Measurements from ENCODE around the gene GRIP2. TPM values are rescaled to one million over a fixed set of nuclear protein-coding genes. Genes with fewer than 3 reads are reported as not detected.

The GRIP2 gene
- total RNA-seq, 1 donor from 2014 or later, result 37.0 TPM

DNA sequence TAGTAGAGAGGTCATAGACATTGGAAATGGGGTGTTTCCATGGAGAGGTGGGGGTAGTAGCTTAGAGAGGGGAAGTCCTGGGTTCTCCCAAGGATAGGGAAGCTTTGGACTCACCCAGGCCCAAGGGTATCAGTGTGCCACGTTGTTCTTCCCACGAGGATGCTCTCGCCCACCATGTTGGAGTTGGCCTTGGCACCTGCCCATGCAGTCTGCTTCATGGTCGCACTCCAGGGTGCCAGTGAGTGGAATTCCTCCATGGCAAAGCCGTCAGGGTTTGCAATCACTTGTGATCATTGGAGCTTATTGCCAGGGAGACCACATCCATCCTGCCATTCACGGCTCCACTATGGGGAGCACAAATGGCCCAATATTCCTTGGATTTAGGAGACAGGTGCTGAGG lies 60.6 kb downstream of the GRIP2 start:
- DNase-seq (peak; percentile 20), ATAC-seq (no peak)
- intact Hi-C loops (cut with micrococcal nuclease), result no loop called here

DNA sequence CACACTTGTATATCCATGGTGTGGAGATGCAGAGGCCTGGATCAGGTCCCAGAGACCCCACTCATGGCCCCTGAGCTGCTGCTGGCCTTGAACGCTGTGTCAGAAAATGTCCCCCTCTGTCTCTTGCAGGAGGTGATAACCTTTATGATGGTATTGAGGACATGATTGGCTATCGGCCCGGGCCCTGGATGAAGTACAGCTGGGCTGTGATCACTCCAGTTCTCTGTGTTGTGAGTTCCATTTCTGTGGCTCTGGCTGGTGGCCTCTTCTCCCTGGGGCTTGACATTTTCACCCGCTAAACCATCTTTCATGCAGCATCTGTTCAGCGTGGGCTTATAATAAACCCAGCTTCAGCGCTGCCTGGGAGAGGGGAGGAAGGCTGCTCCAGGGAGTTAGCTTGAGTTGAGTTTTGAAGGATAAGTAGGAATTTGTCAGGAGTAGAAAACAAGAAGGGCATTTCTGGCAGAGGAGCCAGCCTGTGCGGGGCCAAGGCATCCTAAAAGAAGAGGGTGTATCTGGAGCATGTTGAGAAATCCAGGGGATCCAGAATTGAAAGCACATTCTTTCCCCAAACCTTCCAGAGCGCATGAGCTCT lies 61.1 kb downstream of the GRIP2 start:
- ATAC-seq (no peak), DNase-seq (peak; percentile 17)

GRCh38 chr3:14477311-14477935 lies 62.7 kb downstream of the GRIP2 start:
- intact Hi-C loops (cut with micrococcal nuclease), result no loop called here
- DNase-seq (peak; percentile 15), ATAC-seq (no peak)

More for the DNA sequence above, 61.1 kb downstream of the GRIP2 start:
- intact Hi-C loops (cut with micrococcal nuclease), result no loop called here

- intact Hi-C loops (cut with micrococcal nuclease), result no loop called here
- ATAC-seq (no peak), DNase-seq (no peak)
Measured at GRCh38 chr3:14476583-14477265, 63.4 kb downstream of the GRIP2 start.

- intact Hi-C loops (cut with micrococcal nuclease), result no loop called here
- ATAC-seq (no peak), DNase-seq (no peak)
Measured at GRCh38 chr3:14475621-14476020, 64.5 kb downstream of the GRIP2 start.

GRCh38 chr3:14474363-14475081 lies 65.6 kb downstream of the GRIP2 start:
- no peak for ATAC-seq
- no peak for DNase-seq
- intact Hi-C loops (cut with micrococcal nuclease), result no loop called here

DNA sequence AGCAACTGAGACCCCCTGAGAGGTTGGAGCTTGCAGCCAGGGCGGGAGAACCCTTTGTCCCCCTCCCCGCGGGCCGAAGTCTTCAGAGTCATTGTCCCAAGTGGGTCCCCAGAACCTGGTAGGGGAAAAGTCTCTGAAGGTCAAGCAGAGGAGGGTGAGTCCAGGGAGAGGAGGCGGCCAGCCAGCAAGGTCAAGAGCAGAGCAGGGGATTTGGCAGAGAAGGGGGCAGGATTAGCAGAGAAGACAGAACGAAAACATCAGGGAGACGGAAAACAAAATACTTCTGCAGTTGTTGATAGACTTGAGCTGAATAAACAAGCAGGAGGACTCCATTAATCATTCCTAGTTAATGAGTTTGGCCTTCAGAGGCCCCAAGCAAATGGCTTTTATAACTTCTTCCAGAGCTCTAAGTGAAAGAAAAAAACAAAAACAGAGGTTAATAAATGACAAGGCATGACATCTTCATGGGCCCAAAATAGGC lies 66.7 kb downstream of the GRIP2 start:
- intact Hi-C loops (cut with micrococcal nuclease), result no loop called here
- ATAC-seq (no peak), DNase-seq (no peak)

DNA sequence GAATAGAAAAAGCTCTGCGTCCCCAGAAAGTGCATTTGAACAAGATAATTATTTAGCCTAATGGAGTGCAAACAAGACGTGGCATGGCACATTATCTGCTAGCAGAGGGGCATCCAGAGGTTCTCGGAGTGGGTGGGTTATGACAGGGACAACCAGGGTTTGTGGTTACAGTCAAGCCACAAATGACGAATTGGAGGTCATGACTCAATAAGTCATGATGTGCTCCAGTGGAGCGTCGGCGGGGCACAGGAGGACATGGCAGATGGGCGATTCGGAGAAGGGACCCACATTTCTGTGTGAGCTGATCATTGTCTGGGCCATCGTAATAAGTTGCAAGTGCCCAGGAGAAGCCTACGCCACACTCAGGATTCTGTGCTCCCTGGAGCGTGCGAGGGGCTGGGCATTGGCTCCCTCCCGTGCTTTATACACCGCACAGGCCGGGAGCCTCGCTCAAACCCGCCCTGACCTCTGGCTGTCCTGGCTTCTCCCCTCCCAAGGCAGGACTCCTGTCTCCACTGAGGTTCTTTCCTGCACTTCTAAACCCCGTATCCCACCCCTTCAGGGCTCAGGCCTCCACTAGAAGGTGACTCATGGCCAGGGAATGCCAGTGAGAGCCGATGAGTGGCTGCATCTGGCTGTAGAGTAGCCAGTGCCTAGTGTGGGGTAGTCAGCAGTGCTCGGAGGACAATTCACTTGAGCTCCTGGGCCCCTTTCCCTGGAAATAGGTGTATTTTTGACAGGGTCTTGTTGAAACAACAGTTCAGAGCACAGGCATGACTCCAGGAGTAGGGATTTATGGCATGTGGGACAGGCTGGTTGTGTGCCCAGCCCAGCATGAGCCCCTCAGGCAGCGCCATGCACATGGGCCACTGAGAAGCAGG lies 67.4 kb downstream of the GRIP2 start:
- DNase-seq (no peak), ATAC-seq (peak; percentile 62)
- intact Hi-C loops (cut with micrococcal nuclease), result no loop called here

- ATAC-seq (peak; percentile 6), DNase-seq (no peak)
- intact Hi-C loops (cut with micrococcal nuclease), result no loop called here
Measured at GRCh38 chr3:14471690-14472089, 68.5 kb downstream of the GRIP2 start.

DNA sequence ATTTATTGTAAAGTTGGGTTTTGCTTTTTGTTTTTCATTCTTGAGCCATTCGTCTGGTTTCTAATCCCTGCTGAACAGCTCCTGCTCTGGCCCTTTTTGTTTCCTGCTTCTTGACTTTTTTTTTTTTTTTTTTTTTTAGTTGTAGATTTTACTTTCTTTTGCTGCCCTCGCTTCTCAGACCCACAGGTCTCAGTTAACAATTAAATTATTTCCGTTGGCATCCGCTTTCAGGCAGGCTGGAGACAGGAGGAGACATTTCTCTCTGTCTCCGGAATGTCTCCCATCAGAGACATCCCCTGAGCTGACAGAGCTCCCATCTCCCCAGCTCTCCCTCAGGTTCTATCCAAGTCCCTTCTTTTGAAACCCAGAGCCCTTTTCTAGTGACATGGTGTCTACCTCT lies 69.1 kb downstream of the GRIP2 start:
- intact Hi-C loops (cut with micrococcal nuclease), result no loop called here
- no peak for DNase-seq

GRCh38 chr3:14470461-14470860 lies 69.7 kb downstream of the GRIP2 start:
- ATAC-seq (no peak), DNase-seq (peak; percentile 7)
- intact Hi-C loops (cut with micrococcal nuclease), result no loop called here

More for the DNA sequence above, 69.1 kb downstream of the GRIP2 start:
- no peak for ATAC-seq

- ATAC-seq (no peak), DNase-seq (no peak)
- intact Hi-C loops (cut with micrococcal nuclease), result loop anchor here (5.0 kb wide), 2 partner anchors 206 to 266 kb away; no protein-coding TSS in a partner anchor
Measured at GRCh38 chr3:14468621-14468981, 71.5 kb downstream of the GRIP2 start.

DNA sequence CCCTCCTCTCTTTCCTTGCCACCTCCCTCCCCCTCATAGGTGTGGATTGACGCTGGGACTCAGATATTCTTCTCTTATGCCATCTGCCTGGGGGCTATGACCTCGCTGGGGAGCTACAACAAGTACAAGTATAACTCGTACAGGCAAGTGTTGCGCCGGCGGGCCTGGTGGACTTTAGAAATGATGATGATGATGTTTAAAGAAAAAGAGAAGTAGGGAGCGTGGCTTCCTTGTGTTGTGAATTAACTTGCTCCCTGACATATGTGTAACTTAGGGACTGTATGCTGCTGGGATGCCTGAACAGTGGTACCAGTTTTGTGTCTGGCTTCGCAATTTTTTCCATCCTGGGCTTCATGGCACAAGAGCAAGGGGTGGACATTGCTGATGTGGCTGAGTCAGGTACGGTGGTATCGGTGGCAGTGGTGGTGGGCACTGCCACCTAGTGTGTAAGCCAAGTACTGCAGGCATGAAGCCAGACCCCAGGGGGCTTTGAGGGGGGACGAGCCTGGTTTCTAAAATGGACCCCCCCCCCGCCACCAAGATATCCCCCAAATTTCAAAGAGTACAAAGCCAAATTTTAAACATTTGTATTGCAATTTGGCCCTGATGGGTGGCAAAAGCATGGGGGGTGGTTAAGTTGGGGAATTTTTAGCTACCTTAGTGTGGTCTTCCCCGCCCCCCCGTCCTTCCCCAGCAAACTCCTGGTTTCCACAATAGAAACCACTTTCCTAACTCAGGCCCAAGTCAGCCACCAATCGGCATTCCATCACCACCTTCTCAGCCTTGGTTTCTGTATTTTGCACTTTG lies 72.1 kb downstream of the GRIP2 start:
- intact Hi-C loops (cut with micrococcal nuclease), result loop anchor here (5.0 kb wide), 2 partner anchors 206 to 266 kb away; no protein-coding TSS in a partner anchor
- ATAC-seq (peak; percentile 69), DNase-seq (peak; percentile 43)

DNA sequence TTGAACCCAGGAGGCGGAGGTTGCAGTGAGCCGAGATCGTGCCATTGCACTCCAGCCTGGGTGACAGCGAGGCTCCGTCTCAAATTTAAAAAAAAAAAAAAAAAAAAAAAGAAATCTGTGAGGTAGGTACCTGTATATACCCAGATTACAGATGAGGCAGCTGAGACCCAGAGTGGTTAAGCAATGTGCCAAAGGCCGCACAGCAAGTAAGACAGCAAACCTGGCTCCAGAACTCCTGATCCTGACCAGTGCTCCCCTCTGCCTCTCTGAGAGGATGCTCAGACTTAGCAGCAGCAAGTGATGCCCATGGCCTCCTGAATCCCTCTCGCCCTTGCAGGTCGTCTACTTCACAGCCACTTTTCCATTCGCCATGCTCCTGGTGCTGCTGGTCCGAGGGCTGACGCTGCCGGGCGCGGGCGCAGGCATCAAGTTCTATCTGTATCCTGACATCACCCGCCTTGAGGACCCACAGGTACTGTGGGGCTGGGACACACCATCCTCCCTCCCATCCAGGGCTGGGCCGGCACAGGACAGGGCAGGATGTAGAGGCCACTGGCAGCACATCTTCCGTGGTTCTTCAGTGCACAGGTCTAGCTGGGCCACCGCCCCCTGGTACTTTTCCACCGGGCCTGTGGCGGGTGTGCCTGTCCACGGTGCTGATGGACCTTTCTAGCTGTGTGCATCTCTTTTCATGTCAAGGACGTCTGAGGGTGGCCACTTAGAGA lies 73.8 kb downstream of the GRIP2 start:
- DNase-seq, result peak; percentile 20
- intact Hi-C loops (cut with micrococcal nuclease), result loop anchor here (5.0 kb wide), 2 partner anchors 204 to 264 kb away; no protein-coding TSS in a partner anchor
- no peak for ATAC-seq

GRCh38 chr3:14465425-14465824 lies 74.7 kb downstream of the GRIP2 start:
- intact Hi-C loops (cut with micrococcal nuclease), result loop anchor here (5.0 kb wide), 2 partner anchors 203 to 263 kb away; no protein-coding TSS in a partner anchor
- DNase-seq (no peak), ATAC-seq (no peak)

- peak; percentile 14 for DNase-seq
- intact Hi-C loops (cut with micrococcal nuclease), result no loop called here
- ATAC-seq, result no peak
Measured at GRCh38 chr3:14464521-14464920, 75.6 kb downstream of the GRIP2 start.

DNA sequence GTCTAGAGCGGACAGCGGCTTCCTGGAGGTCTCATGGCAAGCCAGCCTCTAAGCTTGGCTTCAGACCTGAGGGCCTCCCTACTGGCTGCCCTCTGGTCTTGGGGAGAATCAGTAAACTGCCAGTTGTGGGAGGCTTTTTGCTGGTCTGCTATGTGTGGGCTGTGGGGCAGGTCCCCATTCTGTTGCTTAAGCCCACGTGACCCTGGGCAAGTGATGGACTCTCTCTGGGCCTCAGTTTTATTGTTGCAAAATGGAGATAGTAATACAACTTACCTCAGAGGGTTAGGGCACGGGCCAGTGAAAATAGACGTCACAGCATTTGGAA lies 76.0 kb downstream of the GRIP2 start:
- no peak for DNase-seq
- intact Hi-C loops (cut with micrococcal nuclease), result no loop called here
- ATAC-seq, result no peak
